Activated T-helper 9 cell treated with anti-CD3 and anti-CD28 coated beads, Interleukin-2, amount 50 U/mL, for 16 hours (primary cell): ENCODE data around the gene CYP11A1.
"Not testable (repeated sequence)": the region's sequence is repeated elsewhere in the genome, so short reads cannot be mapped to it uniquely, and the experiment has no call there.

Experiments
- DNase-seq: peaks from one replicate; pipeline ENCODE4 v3.0.0-alpha.2; 2020; ENCODE audit warnings: low read depth

Gene CYP11A1

GRCh38 chr15:74400915-74401757, 33.7 kb upstream of the CYP11A1 start:
- no peak for DNase-seq

- DNase-seq = no peak
These were observed 32.9 kb upstream of the CYP11A1 start for GRCh38 chr15:74400313-74400860.

- DNase-seq = no peak
These were observed 32.3 kb upstream of the CYP11A1 start for GRCh38 chr15:74399511-74400312.

- DNase-seq = no peak
These were observed 31.7 kb upstream of the CYP11A1 start for GRCh38 chr15:74399100-74399499.

GRCh38 chr15:74398183-74398582, 30.7 kb upstream of the CYP11A1 start:
- no peak for DNase-seq

GRCh38 chr15:74397239-74398068, 30.0 kb upstream of the CYP11A1 start:
- no peak for DNase-seq

GRCh38 chr15:74396445-74397238, 29.2 kb upstream of the CYP11A1 start:
- no peak for DNase-seq

- DNase-seq = no peak
These were observed 28.6 kb upstream of the CYP11A1 start for GRCh38 chr15:74396146-74396438.

GRCh38 chr15:74395319-74396145, 28.1 kb upstream of the CYP11A1 start:
- DNase-seq = no peak

- DNase-seq = no peak
These were observed 26.8 kb upstream of the CYP11A1 start for GRCh38 chr15:74394090-74394846.

- DNase-seq = no peak
These were observed 26.0 kb upstream of the CYP11A1 start for GRCh38 chr15:74393423-74393822.

GRCh38 chr15:74392902-74393301, 25.5 kb upstream of the CYP11A1 start:
- no peak for DNase-seq

GRCh38 chr15:74392451-74392830, 25.0 kb upstream of the CYP11A1 start:
- no peak for DNase-seq

GRCh38 chr15:74391582-74392450, 24.4 kb upstream of the CYP11A1 start:
- no peak for DNase-seq

GRCh38 chr15:74390647-74391288, 23.3 kb upstream of the CYP11A1 start:
- no peak for DNase-seq

- DNase-seq = not testable (repeated sequence)
These were observed 22.7 kb upstream of the CYP11A1 start for GRCh38 chr15:74390049-74390646.

GRCh38 chr15:74389241-74390048, 22.0 kb upstream of the CYP11A1 start:
- DNase-seq = no peak
